A673 (cell line): ENCODE measurements around the gene CNN2.

Source experiments
- CTCF ChIP-seq: fragments of 300-800, 200-600 bp; sonication (generic); conservative IDR thresholded peaks from 2 replicates; pipeline ENCODE4 v1.5.1; 2017; ENCODE audit warnings: low read depth, mild to moderate bottlenecking, antibody characterized with exemption, low read length, moderate library complexity, mixed read lengths
- EZH2 ChIP-seq: fragments of 200-600 bp; sonication (generic); IDR thresholded peaks from 2 replicates; pipeline ENCODE4 v1.6.1; 2017; ENCODE audit warnings: borderline replicate concordance, low read depth, mild to moderate bottlenecking, mixed read lengths, antibody characterized with exemption, low read length; ENCODE audit not compliant: poor library complexity, severe bottlenecking

- TF ChIP-seq EZH2 (no peak), CTCF (no peak)
Observed at GRCh38 chr19:1025960-1026782, at the start of gene CNN2.
